Lower leg skin (tissue), 3 donors: ENCODE results near the gene TTC3.

Experiments used
- CTCF ChIP-seq, 3 donors: fragments of 450-650 bp; IDR thresholded peaks; one replicate each; pipeline ENCODE4 v1.5.1; 2016; ENCODE audit warnings: antibody characterized with exemption in 3 of 3, mild to moderate bottlenecking in 3 of 3, moderate library complexity in 2 of 3
- POLR2A ChIP-seq, 2 donors: fragments of 450-650 bp; IDR thresholded peaks; one replicate each; pipeline ENCODE4 v1.6.1; 2016 to 2017; ENCODE audit warnings: antibody characterized with exemption in 2 of 2, mild to moderate bottlenecking in 1 of 2, moderate library complexity in 1 of 2

- no peak for TF ChIP-seq CTCF (IDR thresholded peaks at IDR 0.05)
- TF ChIP-seq POLR2A (IDR thresholded peaks at IDR 0.05), result no peak
These were observed 115.8 kb downstream of the TTC3 start for GRCh38 chr21:37188825-37189224.
